ENCODE data around the gene SAMD13. TPM values are rescaled to one million over a fixed set of nuclear protein-coding genes. Genes with fewer than 3 reads are reported as not detected.

SAMD13 gene
- polyA plus RNA-seq, 1 experiment: 0.20 TPM

GRCh38 chr1:84265867-84266266 is 35.6 kb upstream of the SAMD13 start:
- POLR2A ChIA-PET: no interaction called here
- CTCF ChIA-PET: no interaction called here
- DNase-seq (ENCODE audit: low read depth): no peak

GRCh38 chr1:84266748-84267147 is 34.8 kb upstream of the SAMD13 start:
- no peak for DNase-seq (ENCODE audit: low read depth)
- Histone ChIP-seq H3K36me3 (ENCODE audit: control insufficient read depth, insufficient read depth, low read length) (no peaks in the 10 kb centered on the region), H3K27me3 (ENCODE audit: control insufficient read depth, insufficient read depth, low read length) (peaks cover 1% of the 10 kb centered on the region; the same call in 1 of the 2 replicates), H3K4me3 (ENCODE audit: low read depth, low read length) (no peak overlapping the region)
- ChIA-PET CTCF (no interaction called here), POLR2A (no interaction called here)
- no peak for TF ChIP-seq CTCF (IDR thresholded peaks at IDR 0.05; ENCODE audit: insufficient read depth, low read depth, low read length)

More at GRCh38 chr1:84265867-84266266, 35.6 kb upstream of the SAMD13 start:
- no peak for TF ChIP-seq CTCF (IDR thresholded peaks at IDR 0.05; ENCODE audit: insufficient read depth, low read depth, low read length)
- Histone ChIP-seq H3K4me3 (ENCODE audit: low read depth, low read length) (no peak overlapping the region), H3K27me3 (ENCODE audit: control insufficient read depth, insufficient read depth, low read length) (peaks cover 1% of the 10 kb centered on the region; the same call in 1 of the 2 replicates), H3K36me3 (ENCODE audit: control insufficient read depth, insufficient read depth, low read length) (no peaks in the 10 kb centered on the region)

GRCh38 chr1:84267476-84267875 is 34.0 kb upstream of the SAMD13 start:
- ChIA-PET POLR2A (no interaction called here), CTCF (interaction anchor here (0.6 kb wide), 1 partner anchor 533 kb away, joined by 3 read pairs; no protein-coding TSS in a partner anchor)
- Histone ChIP-seq H3K27me3 (ENCODE audit: control insufficient read depth, insufficient read depth, low read length) (0 out of 2 replicates have a peak, but pooled peaks cover 1% of the 10 kb centered on the region), H3K36me3 (ENCODE audit: control insufficient read depth, insufficient read depth, low read length) (no peaks in the 10 kb centered on the region), H3K4me3 (ENCODE audit: low read depth, low read length) (no peak overlapping the region)
- TF ChIP-seq CTCF (IDR thresholded peaks at IDR 0.05; ENCODE audit: insufficient read depth, low read depth, low read length): no peak
- no peak for DNase-seq (ENCODE audit: low read depth)

- H3K27me3 ChIP-seq (ENCODE audit: control insufficient read depth, insufficient read depth, low read length): 0 out of 2 replicates have a peak, but pooled peaks cover 1% of the 10 kb centered on the region
- ChIA-PET CTCF (no interaction called here), POLR2A (no interaction called here)
- H3K36me3 ChIP-seq (ENCODE audit: control insufficient read depth, insufficient read depth, low read length): no peaks in the 10 kb centered on the region
- no peak overlapping the region for H3K4me3 ChIP-seq (ENCODE audit: low read depth, low read length)
- TF ChIP-seq CTCF (IDR thresholded peaks at IDR 0.05; ENCODE audit: insufficient read depth, low read depth, low read length): no peak
- no peak for DNase-seq (ENCODE audit: low read depth)
These were observed 33.2 kb upstream of the SAMD13 start for GRCh38 chr1:84268346-84268745.

- TF ChIP-seq CTCF (IDR thresholded peaks at IDR 0.05; ENCODE audit: insufficient read depth, low read depth, low read length): no peak
- POLR2A ChIA-PET: no interaction called here
These were observed 32.2 kb upstream of the SAMD13 start for GRCh38 chr1:84269306-84269705.

More at GRCh38 chr1:84269306-84269705, 32.2 kb upstream of the SAMD13 start:
- CTCF ChIA-PET: interaction anchor here (0.6 to 1.7 kb wide), 2 partner anchors 14 to 107 kb away, joined by 3 to 4 read pairs; no protein-coding TSS in a partner anchor
- DNase-seq (ENCODE audit: low read depth): no peak
- Histone ChIP-seq H3K4me3 (ENCODE audit: low read depth, low read length) (no peak overlapping the region), H3K36me3 (ENCODE audit: control insufficient read depth, insufficient read depth, low read length) (no peaks in the 10 kb centered on the region), H3K27me3 (ENCODE audit: control insufficient read depth, insufficient read depth, low read length) (0 out of 2 replicates have a peak, but pooled peaks cover 1% of the 10 kb centered on the region)

All from BJ (cell line).